ENCODE measurements around the gene DACT1.

Gene DACT1

GRCh38 chr14:58636129-58636528 lies 1.6 kb upstream of the DACT1 start:
- DNase-seq (ENCODE audit: low spot score): no peak

GRCh38 chr14:58637040-58637390 lies 747 bp upstream of the DACT1 start:
- DNase-seq (ENCODE audit: low spot score): no peak

GRCh38 chr14:58638231-58639197 lies 752 bp downstream of the DACT1 start:
- DNase-seq (ENCODE audit: low spot score): no peak

GRCh38 chr14:58639198-58639565 lies 1.4 kb downstream of the DACT1 start:
- no peak for DNase-seq (ENCODE audit: low spot score)

- peak; percentile 63 for DNase-seq (ENCODE audit: low spot score)
These were observed 2.2 kb downstream of the DACT1 start for GRCh38 chr14:58639842-58640484.

- no peak for DNase-seq (ENCODE audit: low spot score)
These were observed 3.2 kb downstream of the DACT1 start for GRCh38 chr14:58640959-58641358.

- DNase-seq (ENCODE audit: low spot score): no peak
These were observed 3.7 kb downstream of the DACT1 start for GRCh38 chr14:58641509-58641908.

- DNase-seq (ENCODE audit: low spot score): no peak
These were observed 5.6 kb downstream of the DACT1 start for GRCh38 chr14:58643366-58643765.

- no peak for DNase-seq (ENCODE audit: low spot score)
These were observed 7.9 kb downstream of the DACT1 start for GRCh38 chr14:58645641-58646040.

- DNase-seq (ENCODE audit: low spot score): no peak
These were observed 8.7 kb downstream of the DACT1 start for GRCh38 chr14:58646479-58646878.

GRCh38 chr14:58647777-58648176 lies 10.0 kb downstream of the DACT1 start:
- DNase-seq (ENCODE audit: low spot score): no peak

GRCh38 chr14:58650857-58651256 lies 13.1 kb downstream of the DACT1 start:
- no peak for DNase-seq (ENCODE audit: low spot score)

GRCh38 chr14:58656671-58657411 lies 19.1 kb downstream of the DACT1 start:
- DNase-seq (ENCODE audit: low spot score): no peak

- no peak for DNase-seq (ENCODE audit: low spot score)
These were observed 21.3 kb downstream of the DACT1 start for GRCh38 chr14:58659061-58659460.

- no peak for DNase-seq (ENCODE audit: low spot score)
These were observed 22.1 kb downstream of the DACT1 start for GRCh38 chr14:58659846-58660245.

- DNase-seq (ENCODE audit: low spot score): no peak
These were observed 22.6 kb downstream of the DACT1 start for GRCh38 chr14:58660407-58660806.

GRCh38 chr14:58662018-58662417 lies 24.3 kb downstream of the DACT1 start:
- DNase-seq (ENCODE audit: low spot score): no peak

- no peak for DNase-seq (ENCODE audit: low spot score)
These were observed 25.0 kb downstream of the DACT1 start for GRCh38 chr14:58662759-58663158.

- DNase-seq (ENCODE audit: low spot score): no peak
These were observed 25.8 kb downstream of the DACT1 start for GRCh38 chr14:58663494-58664111.

GRCh38 chr14:58665773-58666500 lies 28.2 kb downstream of the DACT1 start:
- no peak for DNase-seq (ENCODE audit: low spot score)

- DNase-seq (ENCODE audit: low spot score): no peak
These were observed 29.0 kb downstream of the DACT1 start for GRCh38 chr14:58666737-58667136.

- no peak for DNase-seq (ENCODE audit: low spot score)
These were observed 30.1 kb downstream of the DACT1 start for GRCh38 chr14:58667900-58668299.

Measured in HuH-7 (cell line).